ENCODE results near the gene SSH2. TPM values are rescaled to one million over a fixed set of nuclear protein-coding genes. Genes with fewer than 3 reads are reported as not detected.
A peak's percentile ranks its signal among the peaks of the same experiment; 100 is the strongest.

SSH2 gene
- total and polyA plus RNA-seq, 2 of the 13 experiments (the other 11 are each of a cell fraction or from before 2014, with no cell fraction given) = 6.0 to 6.4 TPM

GRCh38 chr17:29591737-29592608 lies 338.1 kb downstream of the SSH2 start (continued):
- no peak for TF ChIP-seq ZHX2 (IDR thresholded peaks at IDR 0.05; ENCODE audit: low read depth)
- no peak for TF ChIP-seq ZHX2 (CRISPR knock-in tag; IDR thresholded peaks at IDR 0.05; ENCODE audit: borderline replicate concordance)
- no peak for TF ChIP-seq ZNF10 (CRISPR knock-in tag; IDR thresholded peaks at IDR 0.05; ENCODE audit: borderline replicate concordance, low read depth)
- TF ChIP-seq ZSCAN31 (CRISPR knock-in tag; IDR thresholded peaks at IDR 0.05; ENCODE audit: low read depth) = no peak
- 0 out of 2 replicates have a peak, but pooled peaks have one; percentile 26 for TF ChIP-seq ERF (CRISPR knock-in tag; IDR thresholded peaks at IDR 0.05)
- TF ChIP-seq ZNF609 (CRISPR knock-in tag; IDR thresholded peaks at IDR 0.05; ENCODE audit: borderline replicate concordance) = no peak
- TF ChIP-seq SP4 (CRISPR knock-in tag; IDR thresholded peaks at IDR 0.05) = peak; percentile 46; the same call in 1 of the 2 replicates
- peak; percentile 88 to 92; a peak in 3 of 4 replicates for TF ChIP-seq HMGXB4 (CRISPR knock-in tag; IDR thresholded peaks at IDR 0.05; ENCODE audit: borderline replicate concordance in 1 of 2, low read depth in 1 of 2)
- TF ChIP-seq TCF7 (IDR thresholded peaks at IDR 0.05; ENCODE audit: low read depth) = no peak
- no peak for TF ChIP-seq IKZF4 (CRISPR knock-in tag; IDR thresholded peaks at IDR 0.05; ENCODE audit: borderline replicate concordance, low read depth, not compliant biosample characterization)
- TF ChIP-seq ZNF605 (CRISPR knock-in tag; IDR thresholded peaks at IDR 0.05) = 0 out of 2 replicates have a peak, but pooled peaks have one; percentile 4
- TF ChIP-seq ZNF512 (CRISPR knock-in tag; IDR thresholded peaks at IDR 0.05) = no peak
- TF ChIP-seq MATR3 (CRISPR knock-in tag; IDR thresholded peaks at IDR 0.05) = no peak

Measured in HepG2 (cell line).